HepG2 (cell line): ENCODE results near the gene PARG. TPM values are rescaled to one million over a fixed set of nuclear protein-coding genes. Genes with fewer than 3 reads are reported as not detected.
A peak's percentile ranks its signal among the peaks of the same experiment; 100 is the strongest.
"Not testable (repeated sequence)": the region's sequence is repeated elsewhere in the genome, so short reads cannot be mapped to it uniquely, and the experiment has no call there.

Experiments
- HDAC2 ChIP-seq: sonication (generic); formaldehyde crosslinking; IDR thresholded peaks from 2 replicates; pipeline ENCODE4 v1.4.0; 2020; ENCODE audit warnings: missing genetic modification reagents
- IRF2 ChIP-seq: IDR thresholded peaks from 2 replicates; pipeline ENCODE4 v1.6.1; 2018; ENCODE audit warnings: missing genetic modification reagents, missing compliant biosample characterization
- KDM2A ChIP-seq: sonication (generic); formaldehyde crosslinking; IDR thresholded peaks from 2 replicates; pipeline ENCODE4 v1.4.0; 2020; ENCODE audit warnings: low read depth, missing genetic modification reagents, borderline replicate concordance
- MED13 ChIP-seq: sonication (generic); formaldehyde crosslinking; IDR thresholded peaks from 2 replicates; pipeline ENCODE4 v1.5.0; 2020; ENCODE audit warnings: missing genetic modification reagents
- MIXL1 ChIP-seq: IDR thresholded peaks from 2 replicates; pipeline ENCODE4 v1.6.1; 2016
- RAD21 ChIP-seq: fragments of 450-650 bp; formaldehyde crosslinking; IDR thresholded peaks from 2 replicates; pipeline ENCODE4 v1.5.0; 2020; ENCODE audit warnings: mild to moderate bottlenecking
- RBFOX2 ChIP-seq: fragments of 200-400 bp; formaldehyde crosslinking; IDR thresholded peaks from 2 replicates; pipeline ENCODE4 v1.6.1; 2017; ENCODE audit warnings: low read depth, mild to moderate bottlenecking, low read length
- SOX13 ChIP-seq, 3 experiments: fragments of 450-650 bp in 1 of 3; sonication (generic) in 1 of 3; formaldehyde crosslinking in 1 of 3; IDR thresholded peaks in 2 of 3; conservative IDR thresholded peaks in 1 of 3; 2 replicates each; pipeline versions ENCODE4 v1.5.0 to v1.6.1; 2016 to 2020; ENCODE audit warnings: antibody characterized with exemption in 1 of 3, mild to moderate bottlenecking in 1 of 3, missing compliant biosample characterization in 1 of 3, missing genetic modification reagents in 1 of 3, moderate library complexity in 1 of 3
- TARDBP ChIP-seq: sonication (generic); formaldehyde crosslinking; IDR thresholded peaks from 2 replicates; pipeline ENCODE4 v1.8.0; 2022; ENCODE audit warnings: mild to moderate bottlenecking, missing genetic modification reagents
- TBX2 ChIP-seq: sonication (generic); formaldehyde crosslinking; IDR thresholded peaks from 2 replicates; pipeline ENCODE4 v1.5.0; 2020; ENCODE audit warnings: missing genetic modification reagents, mild to moderate bottlenecking, borderline replicate concordance
- ZFP37 ChIP-seq: sonication (generic); formaldehyde crosslinking; IDR thresholded peaks from 2 replicates; pipeline ENCODE4 v1.4.0; 2020; ENCODE audit warnings: missing genetic modification reagents, borderline replicate concordance
- ZNF557 ChIP-seq: sonication (generic); formaldehyde crosslinking; IDR thresholded peaks from 2 replicates; pipeline ENCODE4 v1.4.0; 2020; ENCODE audit warnings: missing genetic modification reagents
- ZNF564 ChIP-seq: sonication (generic); formaldehyde crosslinking; IDR thresholded peaks from 2 replicates; pipeline ENCODE4 v1.8.1; 2023; ENCODE audit warnings: mild to moderate bottlenecking, missing genetic modification reagents
- ZSCAN29 ChIP-seq: sonication (generic); formaldehyde crosslinking; conservative IDR thresholded peaks from 2 replicates; pipeline ENCODE4 v1.4.0; 2020; ENCODE audit warnings: mild to moderate bottlenecking, missing genetic modification reagents
- polyA plus RNA-seq, 8 experiments: library from polyadenylated mRNA; depleted of rRNA in 3 of 8; stranded (reverse) in 7 of 8; unstranded in 1 of 8; fragments of >200 nt; fragmentation: Illumina TruSeq in 4 of 8; extraction: Trizol in 4 of 8; gene quantifications; 2 replicates each; pipeline versions ENCODE4 v1.2.1 to v1.2.3, GENCODE V29; 2011 to 2016; ENCODE audit warnings: low read depth in 4 of 8, missing spikeins in 1 of 8, mixed read lengths in 1 of 8; ENCODE audit not compliant: insufficient read depth in 1 of 8
- total RNA-seq, 5 experiments: library from RNA; depleted of rRNA; stranded (reverse); fragments of >200 nt; fragmentation: Illumina TruSeq; extraction: Trizol; gene quantifications; 2 replicates each; pipeline ENCODE4 v1.2.3, GENCODE V29; 2016; ENCODE audit warnings: low read depth in 1 of 5
- TF ChIP-seq, protein P1 (sequence below): IDR thresholded peaks from 2 replicates; pipeline ENCODE4 v1.6.1; 2016; ENCODE audit warnings: low read depth, missing genetic modification reagents, missing compliant biosample characterization
- TF ChIP-seq, protein P2 (sequence below): IDR thresholded peaks from 2 replicates; pipeline ENCODE4 v1.6.1; 2016; ENCODE audit warnings: mild to moderate bottlenecking
- TF ChIP-seq, protein P3 (sequence below): sonication (generic); formaldehyde crosslinking; IDR thresholded peaks from 2 replicates; pipeline ENCODE4 v1.5.1; 2020; ENCODE audit warnings: missing genetic modification reagents, mild to moderate bottlenecking, borderline replicate concordance
- TF ChIP-seq, protein P4 (sequence below): sonication (generic); formaldehyde crosslinking; IDR thresholded peaks from 2 replicates; pipeline ENCODE4 v1.5.0; 2020; ENCODE audit warnings: missing genetic modification reagents

PARG gene
- total and polyA plus RNA-seq, 2 of the 13 experiments (the other 11 are each of a cell fraction or from before 2014, with no cell fraction given) = 11.4 to 37.2 TPM

DNA sequence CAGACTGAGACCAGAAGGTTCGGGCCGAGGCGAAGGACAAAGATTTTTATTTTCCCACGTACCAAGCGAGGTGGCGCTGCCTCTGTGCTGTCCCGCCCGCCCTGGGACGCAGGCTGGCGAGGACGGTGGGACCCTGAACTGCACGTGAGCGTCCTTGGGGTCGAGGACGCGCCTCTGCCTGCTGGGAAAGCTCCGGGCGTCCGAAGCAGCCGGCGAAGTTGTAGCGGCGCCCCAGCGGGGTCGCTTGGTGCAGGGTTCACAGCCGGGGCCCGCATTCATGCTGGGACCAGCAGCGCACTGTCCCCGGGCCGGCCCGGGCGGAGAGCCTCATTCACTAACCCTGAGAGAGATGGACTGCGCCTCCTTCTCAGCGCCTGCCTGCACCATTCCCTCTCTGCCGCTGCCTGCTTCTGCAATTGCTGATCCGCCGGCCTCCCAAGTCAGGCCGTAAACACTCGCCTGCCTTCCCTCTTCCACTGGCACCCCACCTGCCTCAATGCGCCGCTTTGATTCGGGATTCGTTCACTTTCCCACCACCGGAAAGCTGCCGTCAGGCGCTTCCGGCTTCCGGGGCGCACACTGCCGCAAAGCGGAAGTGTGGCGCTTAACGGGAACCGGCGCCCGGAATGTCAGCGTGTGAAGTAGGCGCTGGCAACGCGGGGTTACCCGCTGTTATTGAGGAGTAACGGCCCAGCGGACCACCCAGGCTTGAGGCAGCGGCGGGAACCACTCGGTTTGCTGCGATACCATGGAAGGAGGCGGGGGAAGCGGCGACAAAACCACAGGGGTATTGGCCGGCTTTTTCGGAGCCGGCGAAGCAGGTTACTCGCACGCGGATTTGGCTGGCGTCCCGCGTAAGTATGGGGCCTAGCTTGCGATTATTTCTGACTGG is at the start of gene PARG, which contains the start of gene TIMM23B (continued):
- TF ChIP-seq, protein P1, sequence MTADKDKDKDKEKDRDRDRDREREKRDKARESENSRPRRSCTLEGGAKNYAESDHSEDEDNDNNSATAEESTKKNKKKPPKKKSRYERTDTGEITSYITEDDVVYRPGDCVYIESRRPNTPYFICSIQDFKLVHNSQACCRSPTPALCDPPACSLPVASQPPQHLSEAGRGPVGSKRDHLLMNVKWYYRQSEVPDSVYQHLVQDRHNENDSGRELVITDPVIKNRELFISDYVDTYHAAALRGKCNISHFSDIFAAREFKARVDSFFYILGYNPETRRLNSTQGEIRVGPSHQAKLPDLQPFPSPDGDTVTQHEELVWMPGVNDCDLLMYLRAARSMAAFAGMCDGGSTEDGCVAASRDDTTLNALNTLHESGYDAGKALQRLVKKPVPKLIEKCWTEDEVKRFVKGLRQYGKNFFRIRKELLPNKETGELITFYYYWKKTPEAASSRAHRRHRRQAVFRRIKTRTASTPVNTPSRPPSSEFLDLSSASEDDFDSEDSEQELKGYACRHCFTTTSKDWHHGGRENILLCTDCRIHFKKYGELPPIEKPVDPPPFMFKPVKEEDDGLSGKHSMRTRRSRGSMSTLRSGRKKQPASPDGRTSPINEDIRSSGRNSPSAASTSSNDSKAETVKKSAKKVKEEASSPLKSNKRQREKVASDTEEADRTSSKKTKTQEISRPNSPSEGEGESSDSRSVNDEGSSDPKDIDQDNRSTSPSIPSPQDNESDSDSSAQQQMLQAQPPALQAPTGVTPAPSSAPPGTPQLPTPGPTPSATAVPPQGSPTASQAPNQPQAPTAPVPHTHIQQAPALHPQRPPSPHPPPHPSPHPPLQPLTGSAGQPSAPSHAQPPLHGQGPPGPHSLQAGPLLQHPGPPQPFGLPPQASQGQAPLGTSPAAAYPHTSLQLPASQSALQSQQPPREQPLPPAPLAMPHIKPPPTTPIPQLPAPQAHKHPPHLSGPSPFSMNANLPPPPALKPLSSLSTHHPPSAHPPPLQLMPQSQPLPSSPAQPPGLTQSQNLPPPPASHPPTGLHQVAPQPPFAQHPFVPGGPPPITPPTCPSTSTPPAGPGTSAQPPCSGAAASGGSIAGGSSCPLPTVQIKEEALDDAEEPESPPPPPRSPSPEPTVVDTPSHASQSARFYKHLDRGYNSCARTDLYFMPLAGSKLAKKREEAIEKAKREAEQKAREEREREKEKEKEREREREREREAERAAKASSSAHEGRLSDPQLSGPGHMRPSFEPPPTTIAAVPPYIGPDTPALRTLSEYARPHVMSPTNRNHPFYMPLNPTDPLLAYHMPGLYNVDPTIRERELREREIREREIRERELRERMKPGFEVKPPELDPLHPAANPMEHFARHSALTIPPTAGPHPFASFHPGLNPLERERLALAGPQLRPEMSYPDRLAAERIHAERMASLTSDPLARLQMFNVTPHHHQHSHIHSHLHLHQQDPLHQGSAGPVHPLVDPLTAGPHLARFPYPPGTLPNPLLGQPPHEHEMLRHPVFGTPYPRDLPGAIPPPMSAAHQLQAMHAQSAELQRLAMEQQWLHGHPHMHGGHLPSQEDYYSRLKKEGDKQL (CRISPR knock-in tag) = peak; percentile 12; the same call in 1 of the 2 replicates
- 0 out of 2 replicates have a peak, but pooled peaks have one; percentile 52 for TF ChIP-seq ZFP37 (CRISPR knock-in tag)
- peak; percentile 66; the same call in 1 of the 2 replicates for TF ChIP-seq ZSCAN29
- peak; percentile 53; the same call in 1 of the 2 replicates for TF ChIP-seq MED13
- 0 out of 2 replicates have a peak, but pooled peaks have one; percentile 19 for TF ChIP-seq RAD21
- TF ChIP-seq SOX13 (IDR thresholded peaks at IDR 0.05) = not testable (repeated sequence)
- peak in 1 of 2 experiments; percentile 31; a peak in 1 of 4 replicates for TF ChIP-seq SOX13 (CRISPR knock-in tag; conservative IDR thresholded peaks at IDR 0.05 in 1 of 2, IDR thresholded peaks at IDR 0.05 in 1 of 2)
- TF ChIP-seq RBFOX2 = peak; percentile 78
- TF ChIP-seq, protein P2, sequence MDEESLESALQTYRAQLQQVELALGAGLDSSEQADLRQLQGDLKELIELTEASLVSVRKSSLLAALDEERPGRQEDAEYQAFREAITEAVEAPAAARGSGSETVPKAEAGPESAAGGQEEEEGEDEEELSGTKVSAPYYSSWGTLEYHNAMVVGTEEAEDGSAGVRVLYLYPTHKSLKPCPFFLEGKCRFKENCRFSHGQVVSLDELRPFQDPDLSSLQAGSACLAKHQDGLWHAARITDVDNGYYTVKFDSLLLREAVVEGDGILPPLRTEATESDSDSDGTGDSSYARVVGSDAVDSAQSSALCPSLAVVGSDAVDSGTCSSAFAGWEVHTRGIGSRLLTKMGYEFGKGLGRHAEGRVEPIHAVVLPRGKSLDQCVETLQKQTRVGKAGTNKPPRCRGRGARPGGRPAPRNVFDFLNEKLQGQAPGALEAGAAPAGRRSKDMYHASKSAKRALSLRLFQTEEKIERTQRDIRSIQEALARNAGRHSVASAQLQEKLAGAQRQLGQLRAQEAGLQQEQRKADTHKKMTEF (CRISPR knock-in tag) = peak; percentile 76; the same call in 1 of the 2 replicates
- 0 out of 2 replicates have a peak, but pooled peaks have one; percentile 46 for TF ChIP-seq TARDBP (CRISPR knock-in tag)
- TF ChIP-seq ZNF557 (CRISPR knock-in tag) = 0 out of 2 replicates have a peak, but pooled peaks have one; percentile 35
- 0 out of 2 replicates have a peak, but pooled peaks have one; percentile 35 for TF ChIP-seq MIXL1 (CRISPR knock-in tag)
- TF ChIP-seq, protein P3, sequence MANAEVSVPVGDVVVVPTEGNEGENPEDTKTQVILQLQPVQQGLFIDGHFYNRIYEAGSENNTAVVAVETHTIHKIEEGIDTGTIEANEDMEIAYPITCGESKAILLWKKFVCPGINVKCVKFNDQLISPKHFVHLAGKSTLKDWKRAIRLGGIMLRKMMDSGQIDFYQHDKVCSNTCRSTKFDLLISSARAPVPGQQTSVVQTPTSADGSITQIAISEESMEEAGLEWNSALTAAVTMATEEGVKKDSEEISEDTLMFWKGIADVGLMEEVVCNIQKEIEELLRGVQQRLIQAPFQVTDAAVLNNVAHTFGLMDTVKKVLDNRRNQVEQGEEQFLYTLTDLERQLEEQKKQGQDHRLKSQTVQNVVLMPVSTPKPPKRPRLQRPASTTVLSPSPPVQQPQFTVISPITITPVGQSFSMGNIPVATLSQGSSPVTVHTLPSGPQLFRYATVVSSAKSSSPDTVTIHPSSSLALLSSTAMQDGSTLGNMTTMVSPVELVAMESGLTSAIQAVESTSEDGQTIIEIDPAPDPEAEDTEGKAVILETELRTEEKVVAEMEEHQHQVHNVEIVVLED = peak; percentile 81
- peak; percentile 78 for TF ChIP-seq IRF2
- TF ChIP-seq TBX2 (CRISPR knock-in tag) = peak; percentile 67; the same call in 1 of the 2 replicates
- TF ChIP-seq ZNF564 = peak; percentile 66; the same call in 1 of the 2 replicates
- TF ChIP-seq KDM2A (CRISPR knock-in tag) = peak; percentile 83; the same call in 1 of the 2 replicates
- TF ChIP-seq, protein P4, sequence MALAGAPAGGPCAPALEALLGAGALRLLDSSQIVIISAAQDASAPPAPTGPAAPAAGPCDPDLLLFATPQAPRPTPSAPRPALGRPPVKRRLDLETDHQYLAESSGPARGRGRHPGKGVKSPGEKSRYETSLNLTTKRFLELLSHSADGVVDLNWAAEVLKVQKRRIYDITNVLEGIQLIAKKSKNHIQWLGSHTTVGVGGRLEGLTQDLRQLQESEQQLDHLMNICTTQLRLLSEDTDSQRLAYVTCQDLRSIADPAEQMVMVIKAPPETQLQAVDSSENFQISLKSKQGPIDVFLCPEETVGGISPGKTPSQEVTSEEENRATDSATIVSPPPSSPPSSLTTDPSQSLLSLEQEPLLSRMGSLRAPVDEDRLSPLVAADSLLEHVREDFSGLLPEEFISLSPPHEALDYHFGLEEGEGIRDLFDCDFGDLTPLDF (CRISPR knock-in tag) = peak; percentile 43; the same call in 1 of the 2 replicates
- TF ChIP-seq HDAC2 (CRISPR knock-in tag) = peak; percentile 68
